Thyroid gland (tissue), 4 donors: Measurements from ENCODE around the gene PLCD1.

Source experiments
- CTCF ChIP-seq, 6 experiments: fragments of 200-600 bp in 3 of 6; fragments of 450-650 bp in 3 of 6; sonication (generic) in 3 of 6; IDR thresholded peaks; one replicate each; pipeline ENCODE4 v1.5.1; 2016 to 2019; ENCODE audit warnings: antibody characterized with exemption in 6 of 6, mild to moderate bottlenecking in 2 of 6, inconsistent platforms in 1 of 6, moderate library complexity in 1 of 6
- POLR2A ChIP-seq, 2 donors: fragments of 450-650 bp; IDR thresholded peaks; one replicate each; pipeline ENCODE4 v1.6.1; 2017; ENCODE audit warnings: antibody characterized with exemption in 2 of 2, mild to moderate bottlenecking in 2 of 2, moderate library complexity in 1 of 2

- TF ChIP-seq CTCF (IDR thresholded peaks at IDR 0.05): no peak
- TF ChIP-seq POLR2A (IDR thresholded peaks at IDR 0.05): no peak
These were observed 38.3 kb downstream of the PLCD1 start for GRCh38 chr3:37991109-37991508.
